Measurements from ENCODE around the gene TMC3. TPM values are rescaled to one million over a fixed set of nuclear protein-coding genes. Genes with fewer than 3 reads are reported as not detected.

The TMC3 gene
- total and polyA plus RNA-seq, 10 of the 15 experiments (the other 5 are each of a cell fraction or from before 2014, with no cell fraction given), result 0.03 to 0.04 (median 0.04) TPM; not detected in 7

DNA sequence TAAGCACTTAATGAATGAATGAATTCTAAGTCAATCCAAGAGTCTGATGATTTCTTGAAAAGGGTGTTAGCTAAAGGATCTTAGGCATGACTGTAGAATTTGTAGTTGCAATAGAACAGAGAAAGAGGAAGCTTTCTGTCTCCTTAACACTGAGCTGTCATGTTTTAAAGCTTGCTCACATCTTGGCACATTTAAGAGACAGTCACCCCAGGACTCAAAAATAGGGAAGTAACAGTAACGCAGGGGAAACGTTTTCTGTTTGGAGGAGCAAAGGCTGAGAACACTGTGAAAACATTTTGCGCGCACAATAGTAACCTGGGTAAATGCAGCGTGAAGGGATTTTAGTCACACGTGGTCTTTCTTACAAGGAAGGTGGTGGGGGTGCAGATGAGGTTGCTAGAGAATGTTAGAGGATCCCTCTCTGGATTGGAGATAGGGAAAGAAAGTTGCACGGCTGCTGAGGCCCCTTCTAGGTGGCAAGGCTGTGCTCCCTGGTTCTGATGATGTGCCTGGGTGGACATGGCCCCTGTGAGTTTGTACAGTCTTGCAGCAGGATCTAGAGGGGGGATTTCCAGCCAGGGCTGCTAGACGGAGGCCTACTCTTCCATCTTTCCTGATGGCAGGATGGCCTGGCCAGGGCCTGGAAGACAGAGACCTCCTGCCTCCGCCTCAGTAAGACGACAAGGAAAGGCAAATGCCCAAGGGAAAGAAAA, 62.1 kb downstream of the TMC3 start (continued):
- TF ChIP-seq, protein P1, sequence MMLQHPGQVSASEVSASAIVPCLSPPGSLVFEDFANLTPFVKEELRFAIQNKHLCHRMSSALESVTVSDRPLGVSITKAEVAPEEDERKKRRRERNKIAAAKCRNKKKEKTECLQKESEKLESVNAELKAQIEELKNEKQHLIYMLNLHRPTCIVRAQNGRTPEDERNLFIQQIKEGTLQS (IDR thresholded peaks at IDR 0.05; ENCODE audit: borderline replicate concordance, extremely low read depth, low read depth, low read length), result no peak
- TF ChIP-seq POU2F2 (IDR thresholded peaks at IDR 0.05; ENCODE audit: borderline replicate concordance, low read depth, low read length), result no peak
- peak; percentile 33; the same call in 1 of the 2 replicates for TF ChIP-seq DPF2 (IDR thresholded peaks at IDR 0.05)
- 0 out of 2 replicates have a peak, but pooled peaks have one; percentile 21 for TF ChIP-seq POLR2AphosphoS2 (IDR thresholded peaks at IDR 0.05; ENCODE audit: low read depth, low read length)

DNA sequence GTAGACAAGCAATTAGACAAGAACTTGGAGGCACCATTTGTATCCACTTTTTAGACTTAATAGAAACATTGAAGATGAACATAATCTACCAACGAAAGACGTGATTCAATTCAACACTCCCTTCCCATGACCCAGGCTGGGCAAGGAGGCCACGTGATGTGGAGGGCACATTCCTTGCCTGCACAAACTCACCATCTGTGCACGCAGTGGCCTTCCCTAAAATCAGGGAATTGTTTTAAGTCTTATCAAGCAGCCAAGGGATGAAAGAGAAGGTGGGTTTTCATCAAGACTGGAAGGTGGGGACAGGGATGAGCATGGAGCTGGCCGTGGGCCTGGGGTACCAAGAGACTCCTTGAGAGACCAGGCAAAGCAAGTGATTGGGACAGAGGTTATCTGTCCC, 63.5 kb downstream of the TMC3 start:
- RAD21 ChIA-PET (ENCODE audit: unreplicated experiment), result interaction anchor here (1.8 to 2.2 kb wide), 5 partner anchors 8 to 35 kb away, joined by 5 to 31 read pairs (median 12); partner anchors contain the start of gene STARD5
- intact Hi-C loops (cut with micrococcal nuclease; ENCODE audit: unreplicated experiment), result no loop called here
- no peaks in the 10 kb centered on the region for H4K20me1 ChIP-seq (ENCODE audit: control insufficient read depth, insufficient read depth)

More for the DNA sequence above, 63.5 kb downstream of the TMC3 start:
- in situ Hi-C loops (cut with MboI), result no loop called here
- H3K36me3 ChIP-seq (ENCODE audit: control insufficient read depth in 2 of 2, insufficient read depth in 2 of 2, low read length in 1 of 2), result peaks cover 30 to 53% of the 10 kb centered on the region in 2 experiments
- CTCF ChIA-PET, result interaction anchor here (0.8 to 5.0 kb wide), 5 partner anchors 24 to 44 kb away, joined by 3 to 24 read pairs (median 8); no protein-coding TSS in a partner anchor
- no TSS peak for BruUV-seq (replicated peaks)
- SMC1A ChIA-PET (ENCODE audit: uncharacterized antibody, unreplicated experiment), result interaction anchor here (1.2 to 4.0 kb wide), 8 partner anchors 9 to 45 kb away, joined by 3 to 55 read pairs (median 14); no protein-coding TSS in a partner anchor
- TF ChIP-seq SP1 (IDR thresholded peaks at IDR 0.05; ENCODE audit: low read depth, low read length) (no peak), GATAD2B (conservative IDR thresholded peaks at IDR 0.05; ENCODE audit: low read depth) (no peak), TAF1 (IDR thresholded peaks at IDR 0.05; ENCODE audit: borderline replicate concordance, low read depth, low read length) (no peak), MEF2B (IDR thresholded peaks at IDR 0.05; ENCODE audit: partially characterized antibody, poor library complexity, severe bottlenecking) (no peak), CHD2 (IDR thresholded peaks at IDR 0.05; ENCODE audit: borderline replicate concordance, low read depth, low read length) (no peak), YBX1 (IDR thresholded peaks at IDR 0.05) (no peak), RAD51 (IDR thresholded peaks at IDR 0.05) (no peak), NFYA (IDR thresholded peaks at IDR 0.05; ENCODE audit: borderline replicate concordance, low read depth, low read length) (no peak), TCF3 (IDR thresholded peaks at IDR 0.05; ENCODE audit: borderline replicate concordance, insufficient read depth, low read depth, low read length) (no peak), MYB (IDR thresholded peaks at IDR 0.05; ENCODE audit: borderline replicate concordance, low read depth, low read length) (no peak), RB1 (IDR thresholded peaks at IDR 0.05; ENCODE audit: borderline replicate concordance) (no peak)
- no peak overlapping the region for H3K4me2 ChIP-seq (ENCODE audit: control insufficient read depth, insufficient read depth)
- no peak overlapping the region for H3K4me3 ChIP-seq
- H3K79me2 ChIP-seq (ENCODE audit: control insufficient read depth, insufficient read depth, low read length), result peaks cover 5% of the 10 kb centered on the region
- no peaks in the 10 kb centered on the region for H3K27me3 ChIP-seq (replicated peaks in 1 of 2; ENCODE audit: control insufficient read depth in 2 of 2, insufficient read depth in 2 of 2, low read length in 1 of 2)
- H3K4me1 ChIP-seq (ENCODE audit: control insufficient read depth, insufficient read depth, low read length), result peaks cover 32% of the 10 kb centered on the region
- DNase-seq (ENCODE audit: low read depth, low spot score), result no peak
- no peak overlapping the region for H3K9ac ChIP-seq (ENCODE audit: control insufficient read depth, insufficient read depth, low read length)
- POLR2A ChIA-PET, result interaction anchor here (1.3 to 2.0 kb wide), 4 partner anchors 9 to 18 kb away, joined by 5 to 20 read pairs (median 6); partner anchors contain the start of gene STARD5
- 85% methylated on average over 5 of the region's 5 CpGs for WGBS (ENCODE audit: insufficient coverage, insufficient replicate concordance, low lambda C conversion rate, missing lambda C conversion rate)
- H3K9me3 ChIP-seq (replicated peaks; ENCODE audit: control insufficient read depth, insufficient read depth, low read length), result no peaks in the 10 kb centered on the region
- H3K27ac ChIP-seq (ENCODE audit: control insufficient read depth, insufficient read depth), result no peak overlapping the region
- no peak for ATAC-seq
- FAIRE-seq, result no peak
- no peak overlapping the region for H2AFZ ChIP-seq (ENCODE audit: control insufficient read depth, low read depth, low read length)
